H1 (cell line): ENCODE results near the gene TNIP1. TPM values are rescaled to one million over a fixed set of nuclear protein-coding genes. Genes with fewer than 3 reads are reported as not detected.

ENCODE experiments used
- CTCF ChIA-PET: fragments of 300-600 bp; sonication (Branson Sonifier 250); formaldehyde crosslinking; loops from one replicate; lab custom pipeline; 2021; ENCODE audit not compliant: partially characterized antibody; lab: Charles Lee
- POLR2A ChIA-PET: fragments of 300-600 bp; sonication (Branson Sonifier 250); formaldehyde crosslinking; loops from one replicate; lab custom pipeline; 2021; ENCODE audit warnings: inconsistent platforms; ENCODE audit not compliant: partially characterized antibody; lab: Charles Lee
- DNase-seq, 2 experiments: peaks; one replicate each; pipeline versions ENCODE4 v3.0.0 to v3.0.0-alpha.2; 2010 to 2022; ENCODE audit warnings: low spot score in 2 of 2, low read depth in 1 of 2, mixed read lengths in 1 of 2
- FAIRE-seq: peaks from 2 replicates; lab custom pipeline; 2011; peaks lifted over from hg19 to GRCh38; lab: Jason Lieb, UNC
- H2AFZ ChIP-seq: 2 replicates; pipeline ENCODE4 v1.8.1; 2012; ENCODE audit warnings: low read length, inconsistent platforms
- H2AK5ac ChIP-seq: 2 replicates; pipeline ENCODE4 v1.6.1; 2013; ENCODE audit warnings: low read depth, low read length
- H2BK120ac ChIP-seq: replicated peaks from 2 replicates; pipeline ENCODE3; 2013; ENCODE audit warnings: low read depth, low read length, inconsistent platforms
- H2BK12ac ChIP-seq: 2 replicates; pipeline ENCODE4 v1.6.1; 2013; ENCODE audit warnings: low read depth, low read length
- H2BK15ac ChIP-seq: 2 replicates; pipeline ENCODE4 v1.6.1; 2013; ENCODE audit warnings: low read length
- H2BK20ac ChIP-seq: 2 replicates; pipeline ENCODE4 v1.6.1; 2013; ENCODE audit warnings: low read length
- H2BK5ac ChIP-seq: 2 replicates; pipeline ENCODE4 v1.6.1; 2013; ENCODE audit warnings: low read depth, low read length
- H3K14ac ChIP-seq: 2 replicates; pipeline ENCODE4 v1.6.1; 2013; ENCODE audit warnings: inconsistent platforms; ENCODE audit not compliant: insufficient read length
- H3K18ac ChIP-seq: 2 replicates; pipeline ENCODE4 v1.6.1; 2013; ENCODE audit warnings: low read length; ENCODE audit errors: extremely low read depth
- H3K23ac ChIP-seq: 2 replicates; pipeline ENCODE4 v1.6.1; 2013; ENCODE audit warnings: inconsistent platforms; ENCODE audit not compliant: insufficient read length
- H3K23me2 ChIP-seq: 2 replicates; pipeline ENCODE4 v1.6.1; 2013; ENCODE audit warnings: low read depth, low read length
- H3K27ac ChIP-seq: 2 replicates; pipeline ENCODE4 v1.6.1; 2011; ENCODE audit warnings: low read depth, low read length, inconsistent platforms
- H3K27me3 ChIP-seq, 4 experiments: replicated peaks in 1 of 4; 1 replicate in 1 of 4; 2 replicates in 3 of 4; pipeline versions ENCODE4 v1.6.1 to v1.8.1; 2011 to 2013; ENCODE audit warnings: low read length in 3 of 4, mild to moderate bottlenecking in 3 of 4, inconsistent platforms in 2 of 4, mixed read lengths in 2 of 4, moderate library complexity in 1 of 4; ENCODE audit not compliant: control insufficient read depth in 3 of 4, insufficient read depth in 3 of 4; ENCODE audit errors: extremely low read depth in 1 of 4
- H3K36me3 ChIP-seq, 4 experiments: 2 replicates each; pipeline versions ENCODE4 v1.6.1 to v1.8.1; 2011 to 2013; ENCODE audit warnings: mild to moderate bottlenecking in 4 of 4, low read length in 3 of 4, moderate library complexity in 2 of 4, control low read depth in 1 of 4, inconsistent platforms in 1 of 4; ENCODE audit not compliant: insufficient read depth in 4 of 4, control insufficient read depth in 2 of 4
- H3K4ac ChIP-seq: replicated peaks from 2 replicates; pipeline ENCODE3; 2013; ENCODE audit warnings: low read length, low read depth, mixed read lengths, inconsistent platforms; ENCODE audit not compliant: insufficient read length
- H3K4me1 ChIP-seq, 4 experiments: replicated peaks in 1 of 4; 1 replicate in 1 of 4; 2 replicates in 3 of 4; pipeline versions ENCODE4 v1.6.1 to v1.8.1; 2011 to 2013; ENCODE audit warnings: low read length in 3 of 4, inconsistent platforms in 2 of 4, mixed read lengths in 1 of 4; ENCODE audit not compliant: insufficient read depth in 4 of 4, control insufficient read depth in 3 of 4
- H3K4me2 ChIP-seq, 2 experiments: 2 replicates each; pipeline versions ENCODE4 v1.6.1 to v1.8.1; 2011 to 2013; ENCODE audit warnings: low read depth in 2 of 2, low read length in 2 of 2, control low read depth in 1 of 2, inconsistent platforms in 1 of 2, mild to moderate bottlenecking in 1 of 2; ENCODE audit not compliant: insufficient read depth in 1 of 2
- H3K4me3 ChIP-seq, 4 experiments: fragments of 200-600, 300-600 bp in 1 of 4; sonication (generic), shearing (Covaris generic), sonication (Bioruptor Twin) in 1 of 4; 2 replicates each; pipeline versions ENCODE4 v1.5.1 to v1.8.1; 2011 to 2016; ENCODE audit warnings: low read length in 4 of 4, low read depth in 3 of 4, control low read depth in 2 of 4, inconsistent platforms in 2 of 4, mild to moderate bottlenecking in 2 of 4, mixed read lengths in 1 of 4, moderate library complexity in 1 of 4; ENCODE audit not compliant: insufficient read depth in 2 of 4; ENCODE audit errors: extremely low read depth in 1 of 4
- H3K56ac ChIP-seq: replicated peaks from 2 replicates; pipeline ENCODE3; 2013; ENCODE audit warnings: low read depth, mild to moderate bottlenecking, mixed read lengths, low read length, inconsistent platforms; ENCODE audit not compliant: insufficient read length
- H3K79me1 ChIP-seq: 2 replicates; pipeline ENCODE4 v1.6.1; 2013; ENCODE audit warnings: low read depth, low read length, control low read depth
- H3K79me2 ChIP-seq, 2 experiments: 2 replicates each; pipeline versions ENCODE4 v1.6.1 to v1.8.1; 2012 to 2013; ENCODE audit warnings: low read length in 2 of 2, mild to moderate bottlenecking in 2 of 2, inconsistent platforms in 1 of 2; ENCODE audit not compliant: insufficient read depth in 2 of 2, control insufficient read depth in 1 of 2
- H3K9ac ChIP-seq, 4 experiments: replicated peaks in 1 of 4; 1 replicate in 1 of 4; 2 replicates in 3 of 4; pipeline versions ENCODE4 v1.6.1 to v1.8.1; 2011 to 2013; ENCODE audit warnings: low read depth in 3 of 4, low read length in 3 of 4, control low read depth in 2 of 4, mild to moderate bottlenecking in 2 of 4, moderate library complexity in 2 of 4, inconsistent platforms in 1 of 4; ENCODE audit errors: extremely low read depth in 1 of 4
- H3K9me3 ChIP-seq, 2 experiments: 2 replicates each; pipeline versions ENCODE4 v1.6.1 to v1.8.1; 2012 to 2013; ENCODE audit warnings: mild to moderate bottlenecking in 2 of 2, moderate library complexity in 2 of 2, control low read depth in 1 of 2, inconsistent platforms in 1 of 2, low read depth in 1 of 2, low read length in 1 of 2, mixed read lengths in 1 of 2; ENCODE audit not compliant: insufficient read depth in 2 of 2
- H4K20me1 ChIP-seq, 2 experiments: replicated peaks in 1 of 2; 2 replicates each; pipeline versions ENCODE3 to v1.8.1; 2011 to 2013; ENCODE audit warnings: inconsistent platforms in 2 of 2, low read length in 2 of 2, mild to moderate bottlenecking in 1 of 2; ENCODE audit not compliant: insufficient read depth in 2 of 2, control insufficient read depth in 1 of 2
- H4K5ac ChIP-seq: 2 replicates; pipeline ENCODE4 v1.6.1; 2013; ENCODE audit warnings: low read length, low read depth, mixed read lengths, inconsistent platforms; ENCODE audit not compliant: insufficient read length
- H4K8ac ChIP-seq: 2 replicates; pipeline ENCODE4 v1.8.0; 2013; ENCODE audit warnings: mild to moderate bottlenecking, moderate library complexity, low read length, inconsistent platforms; ENCODE audit not compliant: insufficient read depth; ENCODE audit errors: extremely low read depth
- H4K91ac ChIP-seq: replicated peaks from 2 replicates; pipeline ENCODE3; 2013; ENCODE audit warnings: low read length, mixed read lengths, inconsistent platforms; ENCODE audit not compliant: insufficient read length
- JUND ChIP-seq: IDR thresholded peaks from 2 replicates; pipeline ENCODE4 v1.6.1; 2011; ENCODE audit warnings: mild to moderate bottlenecking, improper control_type of control experiment, low read length
- SIRT6 ChIP-seq: IDR thresholded peaks from one replicate; pipeline ENCODE4 v1.7.1; 2012; ENCODE audit warnings: low read length, inconsistent platforms
- WGBS, 2 experiments: shearing (Covaris generic) in 1 of 2; methylation state at CpG; one replicate each; pipeline versions ENCODE4 v1.1.6 to v1.1.7; 2013 to 2015; ENCODE audit warnings: low lambda C conversion rate in 2 of 2, mixed read lengths in 2 of 2, inconsistent platforms in 1 of 2, low coverage in 1 of 2, missing lambda C conversion rate in 1 of 2; ENCODE audit not compliant: insufficient replicate concordance in 2 of 2, insufficient coverage in 1 of 2, insufficient read length in 1 of 2; ENCODE audit errors: extremely low coverage in 1 of 2, missing lambda C conversion rate in 1 of 2; 5-methylcytosine and 5-hydroxymethylcytosine counted together
- polyA plus RNA-seq, 7 experiments: library from polyadenylated mRNA; depleted of rRNA in 3 of 7; stranded (reverse) in 5 of 7; unstranded in 2 of 7; fragments of >200 nt in 5 of 7; fragments of 200-250 nt in 2 of 7; gene quantifications; 1 replicate in 5 of 7; 2 replicates in 1 of 7; 4 replicates in 1 of 7; pipeline versions ENCODE4 v1.2.1 to v1.2.3, GENCODE V29; 2011 to 2013; ENCODE audit warnings: missing spikeins in 2 of 7, mixed read lengths in 2 of 7
- total RNA-seq: library from RNA; stranded (reverse); fragmentation: NEBNext Ultra II Directional; extraction: Animal tissue kit (Norgen Biotek cat#: 25700); gene quantifications from 2 replicates; pipeline ENCODE4 v1.2.1, GENCODE V29; 2021

The TNIP1 gene
- total and polyA plus RNA-seq, 2 of the 8 experiments (the other 6 are each of a cell fraction or from before 2014, with no cell fraction given): 14.2 to 31.9 TPM

GRCh38 chr5:151110992-151111391 lies 30.2 kb upstream of the TNIP1 start:
- peaks cover 0 to 15% (median 7%) of the 10 kb centered on the region in 4 experiments; a peak in 4 of 8 replicates for H3K36me3 ChIP-seq
- CTCF ChIA-PET: interaction anchor here (0.6 to 39.8 kb wide), 9 partner anchors 9 to 421 kb away, joined by 3 to 810 read pairs (median 13); partner anchors contain the start of gene ANXA6
- no peak overlapping the region for H4K8ac ChIP-seq
- H3K56ac ChIP-seq: no peak overlapping the region
- H3K18ac ChIP-seq: no peak overlapping the region
- WGBS, 2 experiments: 94% methylated on average over 3 of the region's 3 CpGs; no CpG with 5 or more reads in 1 of the 2 experiments
- H3K4ac ChIP-seq: no peak overlapping the region
- H3K23ac ChIP-seq: no peak overlapping the region
- H2AK5ac ChIP-seq: no peak overlapping the region
- H3K4me3 ChIP-seq: no peak overlapping the region
- no peaks in the 10 kb centered on the region for H3K4me1 ChIP-seq
- H2BK5ac ChIP-seq: no peak overlapping the region
- no peak for FAIRE-seq
- no peak overlapping the region for H3K14ac ChIP-seq
- no peak for DNase-seq
- no peak overlapping the region for H2BK20ac ChIP-seq
- no peak overlapping the region for H4K91ac ChIP-seq
- H3K23me2 ChIP-seq: peaks cover 3% of the 10 kb centered on the region; the same call in 1 of the 2 replicates
- no peaks in the 10 kb centered on the region for H3K79me2 ChIP-seq
- no peak overlapping the region for H3K9ac ChIP-seq
- H2AFZ ChIP-seq: no peak overlapping the region
- no peak overlapping the region for H3K27ac ChIP-seq
- H2BK15ac ChIP-seq: no peak overlapping the region
- H2BK120ac ChIP-seq: no peak overlapping the region
- H3K4me2 ChIP-seq: no peak overlapping the region
- peaks cover 2 to 4% of the 10 kb centered on the region in 2 experiments for H4K20me1 ChIP-seq
- no peaks in the 10 kb centered on the region for H3K9me3 ChIP-seq
- H3K27me3 ChIP-seq: no peaks in the 10 kb centered on the region; a peak in 1 of 7 replicates
- POLR2A ChIA-PET: no interaction called here
- H4K5ac ChIP-seq: no peak overlapping the region
- no peak overlapping the region for H2BK12ac ChIP-seq
- no peaks in the 10 kb centered on the region for H3K79me1 ChIP-seq
- TF ChIP-seq JUND (no peak), SIRT6 (no peak)
